Ovary (tissue), 3 donors: ENCODE measurements around the gene FMNL2.

Experiments
- POLR2A ChIP-seq: fragments of 450-650 bp; IDR thresholded peaks from one replicate; pipeline ENCODE4 v1.6.1; 2017; ENCODE audit warnings: antibody characterized with exemption, mild to moderate bottlenecking, moderate library complexity
- TF ChIP-seq, protein P1 (sequence below), 3 donors: fragments of 450-650 bp in 2 of 3; fragments of 200-600 bp in 1 of 3; IDR thresholded peaks; one replicate each; pipeline versions ENCODE4 v1.5.1 to v1.8.0; 2016 to 2022; ENCODE audit warnings: antibody characterized with exemption in 3 of 3, mild to moderate bottlenecking in 1 of 3
- donor health status: DM: no; HTN: no; CAD: no.

DNA sequence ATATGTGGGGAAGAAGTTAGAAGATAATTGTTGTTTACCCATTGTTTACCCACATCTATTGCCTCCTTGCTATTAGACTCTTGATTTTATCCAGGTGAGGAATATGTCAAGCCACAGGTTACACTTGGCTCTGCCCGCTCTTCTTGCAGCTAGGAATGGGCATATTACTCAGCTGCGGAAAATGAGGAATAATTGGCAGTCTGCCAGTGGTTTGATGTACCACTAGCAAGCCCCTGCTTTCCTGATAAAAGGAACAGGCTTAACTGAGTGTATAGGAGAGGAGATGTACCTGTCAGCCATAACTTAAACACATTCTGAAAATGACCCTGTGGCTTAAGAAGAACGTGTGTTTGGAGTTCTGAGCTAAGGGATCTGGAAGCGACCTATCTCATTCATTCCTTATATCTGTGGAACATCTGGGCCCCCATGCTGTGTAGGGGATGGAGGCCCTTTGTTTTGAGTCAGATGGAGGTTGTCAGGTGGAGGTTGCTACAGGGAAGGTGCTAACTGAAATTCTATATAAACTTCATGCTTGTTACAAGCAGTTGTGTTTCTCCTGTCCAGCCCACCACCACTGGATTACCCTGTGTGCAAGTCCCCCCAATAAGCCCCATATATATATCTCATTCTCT, 4.6 kb upstream of the FMNL2 start:
- TF ChIP-seq POLR2A = no peak
- TF ChIP-seq, protein P1, sequence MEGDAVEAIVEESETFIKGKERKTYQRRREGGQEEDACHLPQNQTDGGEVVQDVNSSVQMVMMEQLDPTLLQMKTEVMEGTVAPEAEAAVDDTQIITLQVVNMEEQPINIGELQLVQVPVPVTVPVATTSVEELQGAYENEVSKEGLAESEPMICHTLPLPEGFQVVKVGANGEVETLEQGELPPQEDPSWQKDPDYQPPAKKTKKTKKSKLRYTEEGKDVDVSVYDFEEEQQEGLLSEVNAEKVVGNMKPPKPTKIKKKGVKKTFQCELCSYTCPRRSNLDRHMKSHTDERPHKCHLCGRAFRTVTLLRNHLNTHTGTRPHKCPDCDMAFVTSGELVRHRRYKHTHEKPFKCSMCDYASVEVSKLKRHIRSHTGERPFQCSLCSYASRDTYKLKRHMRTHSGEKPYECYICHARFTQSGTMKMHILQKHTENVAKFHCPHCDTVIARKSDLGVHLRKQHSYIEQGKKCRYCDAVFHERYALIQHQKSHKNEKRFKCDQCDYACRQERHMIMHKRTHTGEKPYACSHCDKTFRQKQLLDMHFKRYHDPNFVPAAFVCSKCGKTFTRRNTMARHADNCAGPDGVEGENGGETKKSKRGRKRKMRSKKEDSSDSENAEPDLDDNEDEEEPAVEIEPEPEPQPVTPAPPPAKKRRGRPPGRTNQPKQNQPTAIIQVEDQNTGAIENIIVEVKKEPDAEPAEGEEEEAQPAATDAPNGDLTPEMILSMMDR (IDR thresholded peaks at IDR 0.05) = no peak
